Activated CD4-positive, alpha-beta T cell treated with anti-CD3 and anti-CD28 coated beads, Interleukin-2, amount 50 U/mL, for 24 hours (primary cell): ENCODE measurements around the gene C6orf52.
"Not testable (repeated sequence)": the region's sequence is repeated elsewhere in the genome, so short reads cannot be mapped to it uniquely, and the experiment has no call there.

Experiments used
- DNase-seq, 2 donors: peaks; one replicate each; pipeline ENCODE4 v3.0.0-alpha.2; 2020; ENCODE audit warnings: low read depth in 1 of 2, low spot score in 1 of 2

Gene C6orf52

GRCh38 chr6:10696655-10697054 lies 2.2 kb upstream of the C6orf52 start:
- no peak for DNase-seq

- DNase-seq = no peak
Measured at GRCh38 chr6:10695086-10695657, 756 bp upstream of the C6orf52 start.

- DNase-seq = no peak
Measured at GRCh38 chr6:10692965-10693538, 1.4 kb downstream of the C6orf52 start.

- DNase-seq = no peak
Measured at GRCh38 chr6:10690651-10691445, 3.6 kb downstream of the C6orf52 start.

GRCh38 chr6:10687582-10687981 lies 6.8 kb downstream of the C6orf52 start:
- DNase-seq = no peak

- no peak for DNase-seq
Measured at GRCh38 chr6:10686901-10687300, 7.5 kb downstream of the C6orf52 start.

- DNase-seq = no peak
Measured at GRCh38 chr6:10685092-10685915, 9.1 kb downstream of the C6orf52 start.

GRCh38 chr6:10684618-10685017 lies 9.8 kb downstream of the C6orf52 start:
- DNase-seq = no peak

- no peak for DNase-seq
Measured at GRCh38 chr6:10682355-10682988, 11.9 kb downstream of the C6orf52 start.

- DNase-seq = no peak
Measured at GRCh38 chr6:10681795-10682194, 12.6 kb downstream of the C6orf52 start.

- DNase-seq = no peak
Measured at GRCh38 chr6:10678456-10678855, 16.0 kb downstream of the C6orf52 start.

- no peak for DNase-seq
Measured at GRCh38 chr6:10676403-10676802, 18.0 kb downstream of the C6orf52 start.

- no peak for DNase-seq
Measured at GRCh38 chr6:10668126-10668917, 26.1 kb downstream of the C6orf52 start.

GRCh38 chr6:10665595-10665994 lies 28.8 kb downstream of the C6orf52 start:
- DNase-seq = not testable (repeated sequence)

- no peak for DNase-seq
Measured at GRCh38 chr6:10662742-10663141, 31.7 kb downstream of the C6orf52 start.

- DNase-seq = no peak
Measured at GRCh38 chr6:10662207-10662606, 32.2 kb downstream of the C6orf52 start.

GRCh38 chr6:10660431-10661191 lies 33.8 kb downstream of the C6orf52 start:
- DNase-seq = not testable (repeated sequence)

GRCh38 chr6:10659699-10660348 lies 34.6 kb downstream of the C6orf52 start:
- DNase-seq = no peak
